ENCODE results near the gene RPS6KC1. TPM values are rescaled to one million over a fixed set of nuclear protein-coding genes. Genes with fewer than 3 reads are reported as not detected.
"Not testable (repeated sequence)": the region's sequence is repeated elsewhere in the genome, so short reads cannot be mapped to it uniquely, and the experiment has no call there.

RPS6KC1 gene
- total RNA-seq, 1 donor from 2014 or later: 32.6 TPM

- no peak overlapping the region for H3K4me3 Mint-ChIP-seq
- peaks cover 2% of the 10 kb centered on the region for H3K9me3 Mint-ChIP-seq
- Histone ChIP-seq H3K27me3 (no peaks in the 10 kb centered on the region), H2AFZ (replicated peaks) (no peak overlapping the region), H3K4me1 (no peaks in the 10 kb centered on the region), H3K9ac (no peak overlapping the region), H3K36me3 (no peaks in the 10 kb centered on the region), H3F3A (ENCODE audit: low read depth) (no peaks in the 10 kb centered on the region), H3K4me3 (no peak overlapping the region), H3K9me3 (ENCODE audit: low read depth) (no peaks in the 10 kb centered on the region), H3K4me2 (no peak overlapping the region), H3K79me2 (ENCODE audit: low read depth) (no peaks in the 10 kb centered on the region), H3K27ac (no peak overlapping the region), H4K20me1 (ENCODE audit: low read depth) (no peaks in the 10 kb centered on the region)
- no peak overlapping the region for H3K27ac Mint-ChIP-seq
- no peaks in the 10 kb centered on the region for H3K27me3 Mint-ChIP-seq (ENCODE audit: insufficient read depth, low read depth)
- peaks cover 10% of the 10 kb centered on the region for H3K36me3 Mint-ChIP-seq
- TF ChIP-seq EZH2 (IDR thresholded peaks at IDR 0.05): no peak
- TF ChIP-seq, protein P1, sequence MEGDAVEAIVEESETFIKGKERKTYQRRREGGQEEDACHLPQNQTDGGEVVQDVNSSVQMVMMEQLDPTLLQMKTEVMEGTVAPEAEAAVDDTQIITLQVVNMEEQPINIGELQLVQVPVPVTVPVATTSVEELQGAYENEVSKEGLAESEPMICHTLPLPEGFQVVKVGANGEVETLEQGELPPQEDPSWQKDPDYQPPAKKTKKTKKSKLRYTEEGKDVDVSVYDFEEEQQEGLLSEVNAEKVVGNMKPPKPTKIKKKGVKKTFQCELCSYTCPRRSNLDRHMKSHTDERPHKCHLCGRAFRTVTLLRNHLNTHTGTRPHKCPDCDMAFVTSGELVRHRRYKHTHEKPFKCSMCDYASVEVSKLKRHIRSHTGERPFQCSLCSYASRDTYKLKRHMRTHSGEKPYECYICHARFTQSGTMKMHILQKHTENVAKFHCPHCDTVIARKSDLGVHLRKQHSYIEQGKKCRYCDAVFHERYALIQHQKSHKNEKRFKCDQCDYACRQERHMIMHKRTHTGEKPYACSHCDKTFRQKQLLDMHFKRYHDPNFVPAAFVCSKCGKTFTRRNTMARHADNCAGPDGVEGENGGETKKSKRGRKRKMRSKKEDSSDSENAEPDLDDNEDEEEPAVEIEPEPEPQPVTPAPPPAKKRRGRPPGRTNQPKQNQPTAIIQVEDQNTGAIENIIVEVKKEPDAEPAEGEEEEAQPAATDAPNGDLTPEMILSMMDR (IDR thresholded peaks at IDR 0.05): no peak
- TF ChIP-seq EZH2phosphoT487 (IDR thresholded peaks at IDR 0.05): no peak
- DNase-seq (ENCODE audit: low spot score): no peak
- H3K4me1 Mint-ChIP-seq: no peaks in the 10 kb centered on the region
Measured at GRCh38 chr1:213099682-213100399, 48.8 kb downstream of the RPS6KC1 start.

DNA sequence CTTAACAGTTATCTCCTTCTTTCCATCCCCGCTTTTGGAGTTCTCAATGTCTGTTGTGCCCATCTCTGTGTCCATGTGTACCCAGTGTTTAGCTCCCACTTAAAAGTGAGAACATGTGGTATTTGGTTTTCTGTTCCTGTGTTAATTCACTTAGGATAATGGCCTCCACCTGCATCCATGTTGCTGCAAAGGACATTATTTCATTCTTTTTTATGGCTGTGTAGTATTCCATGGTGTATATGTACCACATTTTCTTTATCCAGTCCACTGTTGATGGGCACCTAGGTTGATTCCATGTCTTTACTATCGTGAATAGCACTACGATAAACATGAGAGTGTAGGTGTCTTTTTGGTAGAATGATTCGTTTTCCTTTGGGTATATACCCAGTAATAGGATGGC, 49.5 kb downstream of the RPS6KC1 start:
- H3K9me3 Mint-ChIP-seq; H3K36me3 ChIP-seq; H2AFZ ChIP-seq (replicated peaks); H3K4me3 ChIP-seq; H4K20me1 ChIP-seq (ENCODE audit: low read depth); H3K4me2 ChIP-seq; H3K27ac ChIP-seq; H3K79me2 ChIP-seq (ENCODE audit: low read depth); H3K27me3 Mint-ChIP-seq (ENCODE audit: insufficient read depth, low read depth); H3K27me3 ChIP-seq; H3K27ac Mint-ChIP-seq; H3K4me1 Mint-ChIP-seq; H3F3A ChIP-seq (ENCODE audit: low read depth); DNase-seq (ENCODE audit: low spot score); H3K9ac ChIP-seq; H3K4me3 Mint-ChIP-seq; H3K4me1 ChIP-seq; H3K9me3 ChIP-seq (ENCODE audit: low read depth): not testable (repeated sequence)
- peaks cover 10% of the 10 kb centered on the region for H3K36me3 Mint-ChIP-seq

GRCh38 chr1:213103377-213104306, 52.6 kb downstream of the RPS6KC1 start:
- no peaks in the 10 kb centered on the region for H3K9me3 Mint-ChIP-seq
- TF ChIP-seq EZH2 (IDR thresholded peaks at IDR 0.05): no peak
- TF ChIP-seq, protein P1 (IDR thresholded peaks at IDR 0.05): no peak
- no peak for TF ChIP-seq EZH2phosphoT487 (IDR thresholded peaks at IDR 0.05)
- no peaks in the 10 kb centered on the region for H3K4me1 Mint-ChIP-seq

More at GRCh38 chr1:213103377-213104306, 52.6 kb downstream of the RPS6KC1 start:
- no peaks in the 10 kb centered on the region for H3F3A ChIP-seq (ENCODE audit: low read depth)
- no peaks in the 10 kb centered on the region for H3K79me2 ChIP-seq (ENCODE audit: low read depth)
- Mint-ChIP-seq H3K4me3 (no peak overlapping the region), H3K27ac (no peak overlapping the region), H3K27me3 (ENCODE audit: insufficient read depth, low read depth) (no peaks in the 10 kb centered on the region), H3K36me3 (peaks cover 9% of the 10 kb centered on the region)
- no peak overlapping the region for H2AFZ ChIP-seq (replicated peaks)
- H3K9me3 ChIP-seq (ENCODE audit: low read depth): no peaks in the 10 kb centered on the region
- H3K4me3 ChIP-seq: no peak overlapping the region
- no peaks in the 10 kb centered on the region for H3K27me3 ChIP-seq
- no peak overlapping the region for H3K4me2 ChIP-seq
- no peak for DNase-seq (ENCODE audit: low spot score)
- H3K9ac ChIP-seq: no peak overlapping the region
- H3K4me1 ChIP-seq: no peaks in the 10 kb centered on the region
- no peaks in the 10 kb centered on the region for H4K20me1 ChIP-seq (ENCODE audit: low read depth)
- no peaks in the 10 kb centered on the region for H3K36me3 ChIP-seq
- H3K27ac ChIP-seq: no peak overlapping the region
